CD4-positive, alpha-beta T cell treated with Interleukin-6 at 100 ng/mL for 8 hours (primary cell): ENCODE measurements around the gene HSPB1.
"Not testable (repeated sequence)": the region's sequence is repeated elsewhere in the genome, so short reads cannot be mapped to it uniquely, and the experiment has no call there.

Experiments
- DNase-seq: peaks from one replicate; pipeline ENCODE4 v3.0.0-alpha.2; 2020; ENCODE audit warnings: mixed read lengths, low spot score

The HSPB1 gene

DNA sequence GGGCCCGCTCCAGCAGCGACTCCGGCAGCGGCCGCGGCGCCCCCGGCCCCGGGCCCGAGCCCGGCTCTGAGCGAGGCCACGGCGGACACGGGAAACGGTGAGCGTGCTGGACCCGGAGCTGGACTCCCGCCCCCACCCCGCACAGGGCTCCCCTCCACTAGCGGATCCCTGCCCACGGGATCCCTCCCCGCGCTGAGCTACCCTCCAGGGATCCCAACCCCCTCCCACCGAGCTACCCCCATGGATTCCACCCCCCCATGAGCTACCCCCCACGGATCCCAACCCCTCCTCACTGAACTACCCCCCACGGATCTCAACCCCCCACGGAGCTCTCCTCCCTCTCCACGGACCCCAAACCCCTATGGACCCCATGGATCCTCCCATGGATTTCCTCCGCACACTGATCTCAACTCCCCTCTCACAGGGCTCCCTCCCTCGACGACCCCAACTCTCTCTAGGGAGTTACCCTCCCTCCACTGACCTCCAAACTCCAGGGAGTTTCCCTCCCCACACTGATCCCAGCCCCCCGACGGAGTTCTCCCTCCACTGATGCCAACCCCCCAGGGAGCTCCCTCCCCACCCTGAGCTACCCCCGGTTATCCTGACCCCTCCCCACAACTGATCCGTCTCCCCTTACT lies 20.6 kb upstream of the HSPB1 start:
- no peak for DNase-seq

DNA sequence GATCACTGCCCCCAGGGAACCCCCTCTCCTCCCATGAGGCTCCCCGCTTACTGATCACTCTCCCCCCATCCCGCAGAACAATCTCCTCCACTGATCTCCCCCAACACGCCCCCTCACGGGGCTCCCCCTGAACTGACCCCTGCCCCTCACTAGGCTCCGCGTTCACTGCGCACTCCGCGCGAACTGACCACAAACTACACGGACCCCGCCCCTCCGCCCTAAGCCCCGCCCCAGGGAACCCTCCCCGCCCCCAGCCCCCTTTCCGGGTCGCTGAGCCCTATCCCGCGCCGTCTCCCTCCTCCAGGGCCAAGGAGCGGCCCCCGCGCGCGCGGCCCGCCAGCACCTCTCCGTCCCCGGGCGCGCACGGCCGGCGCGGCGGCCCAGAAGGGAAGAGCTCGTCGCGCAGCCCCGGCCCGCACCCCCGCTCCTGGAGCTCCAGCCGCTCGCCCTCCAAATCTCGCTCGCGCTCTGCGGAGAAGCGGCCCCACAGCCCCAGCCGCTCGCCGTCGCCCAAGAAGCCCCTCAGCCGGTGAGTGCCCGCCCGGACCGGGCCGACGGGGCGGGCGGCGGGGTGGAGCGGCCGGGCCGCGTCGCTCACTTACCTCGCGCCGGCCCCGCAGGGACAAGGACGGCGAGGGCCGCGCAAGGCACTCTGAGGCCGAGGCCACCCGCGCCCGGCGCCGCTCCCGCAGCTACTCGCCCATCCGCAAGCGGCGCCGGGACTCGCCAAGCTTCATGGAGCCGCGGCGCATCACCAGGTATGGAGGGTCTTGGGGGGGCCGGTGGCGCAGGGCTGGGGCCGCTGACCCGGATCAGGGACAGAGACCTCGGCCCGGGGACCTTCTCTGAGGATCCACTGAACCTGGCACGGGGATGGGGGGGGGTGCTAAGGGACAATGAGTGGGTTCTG lies 19.9 kb upstream of the HSPB1 start:
- no peak for DNase-seq

DNA sequence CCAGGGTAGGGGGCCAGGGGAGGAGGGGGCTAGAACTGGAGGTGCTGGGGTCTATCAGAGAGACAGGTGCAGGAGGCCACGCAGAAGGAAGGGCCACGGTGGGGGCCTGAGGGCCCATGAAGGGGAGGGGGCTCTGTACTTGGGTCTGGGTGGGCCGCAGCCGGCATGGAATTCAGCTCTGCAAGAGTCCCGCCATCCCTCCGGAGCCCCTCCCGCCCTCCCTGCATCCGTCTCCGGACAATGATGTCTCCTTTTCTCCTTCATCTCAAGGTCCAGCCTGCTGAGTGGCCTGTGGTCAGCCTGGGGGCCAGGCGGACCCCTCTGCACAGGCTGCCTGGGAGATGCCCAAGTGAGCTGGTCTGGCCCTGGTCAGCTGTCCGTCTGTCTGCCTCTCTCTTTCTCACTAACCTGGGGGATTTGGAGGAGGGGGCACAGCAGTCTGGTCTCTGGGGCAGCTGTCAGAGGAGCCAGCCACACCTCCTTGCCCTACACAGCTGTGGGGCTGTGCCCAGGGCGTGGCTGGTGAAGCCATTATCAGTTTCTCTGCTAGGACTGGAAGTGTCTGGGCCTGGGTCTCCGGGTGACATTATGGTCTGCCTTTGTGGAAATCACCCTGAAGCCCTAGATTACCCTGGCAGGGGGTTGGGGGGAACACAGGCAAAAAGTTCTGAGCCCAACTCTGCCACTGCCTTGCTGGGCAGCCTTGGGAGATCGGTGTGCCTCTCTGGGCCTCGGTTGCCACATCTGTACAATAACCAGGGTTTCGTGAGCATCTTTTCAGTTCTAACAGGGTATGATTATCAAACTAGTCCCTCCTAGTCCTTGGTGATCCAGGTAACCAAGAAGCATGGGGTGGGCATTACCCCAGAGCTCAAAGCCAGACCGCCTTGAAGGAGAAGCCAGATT lies 19.0 kb upstream of the HSPB1 start:
- DNase-seq = no peak

DNA sequence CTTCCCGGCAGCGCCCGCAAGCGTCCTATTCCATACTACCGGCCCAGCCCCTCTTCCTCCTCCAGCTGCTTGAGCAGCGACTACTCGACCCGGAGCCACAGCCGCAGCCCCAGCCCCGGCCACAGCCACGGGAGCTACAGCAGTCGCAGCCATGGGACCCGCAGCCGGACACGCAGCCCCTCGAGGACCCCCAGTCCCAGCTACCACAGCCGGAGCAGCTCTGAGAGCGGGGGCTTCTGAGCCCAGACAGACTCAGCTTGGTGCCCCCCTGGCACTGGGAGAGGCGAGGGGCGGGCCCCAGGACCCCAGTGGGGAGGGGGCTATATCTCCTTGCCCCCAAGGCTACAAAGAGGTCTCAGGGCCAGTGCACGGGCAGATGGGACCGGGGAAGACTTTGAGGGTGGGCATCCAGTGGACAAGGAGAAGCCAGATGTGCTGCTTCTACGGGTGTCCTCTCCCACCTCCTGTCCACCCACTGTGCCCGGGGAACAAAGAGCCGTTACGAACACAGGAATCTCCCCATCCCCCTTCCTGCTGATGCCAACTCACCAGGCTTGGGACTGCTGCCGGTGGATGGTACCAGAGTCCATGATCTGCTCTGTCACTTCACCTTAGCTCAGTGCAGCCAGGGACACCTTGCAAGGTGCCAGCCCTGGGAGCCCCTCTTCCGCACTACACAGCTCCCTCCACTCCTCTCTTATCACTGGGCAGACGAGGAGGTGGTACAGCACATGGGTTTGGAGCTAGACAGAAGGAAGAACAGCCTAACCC lies 16.7 kb upstream of the HSPB1 start:
- no peak for DNase-seq

DNA sequence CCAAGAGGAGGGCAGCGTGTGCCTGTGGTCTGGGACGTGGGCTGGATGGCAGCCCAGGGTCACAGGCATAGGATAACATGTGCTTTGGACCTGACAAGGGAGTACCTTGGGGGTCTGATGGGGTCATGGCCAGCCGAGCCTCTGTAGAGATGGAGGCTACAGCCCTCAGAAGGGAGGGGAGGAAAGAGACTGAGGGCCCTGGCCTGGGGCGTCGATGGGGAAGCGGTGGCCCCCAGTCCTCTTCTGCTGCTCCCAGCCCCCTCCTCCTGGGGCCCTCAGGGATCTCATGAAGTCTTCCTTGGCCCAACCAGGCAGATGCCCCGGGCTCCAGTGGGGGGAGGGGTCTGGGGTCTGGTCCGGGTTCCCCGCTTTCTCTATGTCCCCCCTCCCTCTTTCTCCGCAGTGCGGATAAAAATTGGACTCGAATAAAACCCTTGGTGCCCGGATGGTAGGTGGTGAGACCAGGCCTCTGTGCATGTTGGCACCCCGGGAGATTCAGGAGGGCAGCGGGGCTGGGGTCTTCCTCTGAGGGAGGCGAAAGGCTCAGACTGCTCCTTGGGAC lies 15.6 kb upstream of the HSPB1 start:
- DNase-seq = no peak

DNA sequence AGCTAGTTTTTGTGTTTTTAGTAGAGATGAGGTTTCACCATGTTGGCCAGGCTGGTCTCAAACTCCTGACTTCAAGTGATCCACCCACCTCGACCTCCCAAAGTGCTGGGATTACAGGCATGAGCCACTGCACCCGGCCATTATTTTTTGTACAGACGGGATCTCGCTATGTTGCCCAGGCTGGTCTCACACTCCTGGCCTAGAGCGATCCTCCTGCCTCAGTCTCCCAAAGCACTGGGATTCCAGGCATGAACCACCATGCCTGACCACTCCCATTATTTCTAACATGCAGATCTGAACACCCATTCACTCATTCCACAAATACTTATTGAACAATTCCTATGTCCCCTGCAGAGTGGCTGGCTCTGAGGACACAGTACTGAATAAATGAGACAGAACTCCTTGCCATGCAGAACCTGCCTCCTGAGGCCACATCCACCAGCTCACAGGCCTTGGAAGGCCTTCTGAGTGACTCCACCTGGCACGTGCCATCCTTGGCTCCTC lies 11.6 kb upstream of the HSPB1 start:
- DNase-seq = not testable (repeated sequence)

DNA sequence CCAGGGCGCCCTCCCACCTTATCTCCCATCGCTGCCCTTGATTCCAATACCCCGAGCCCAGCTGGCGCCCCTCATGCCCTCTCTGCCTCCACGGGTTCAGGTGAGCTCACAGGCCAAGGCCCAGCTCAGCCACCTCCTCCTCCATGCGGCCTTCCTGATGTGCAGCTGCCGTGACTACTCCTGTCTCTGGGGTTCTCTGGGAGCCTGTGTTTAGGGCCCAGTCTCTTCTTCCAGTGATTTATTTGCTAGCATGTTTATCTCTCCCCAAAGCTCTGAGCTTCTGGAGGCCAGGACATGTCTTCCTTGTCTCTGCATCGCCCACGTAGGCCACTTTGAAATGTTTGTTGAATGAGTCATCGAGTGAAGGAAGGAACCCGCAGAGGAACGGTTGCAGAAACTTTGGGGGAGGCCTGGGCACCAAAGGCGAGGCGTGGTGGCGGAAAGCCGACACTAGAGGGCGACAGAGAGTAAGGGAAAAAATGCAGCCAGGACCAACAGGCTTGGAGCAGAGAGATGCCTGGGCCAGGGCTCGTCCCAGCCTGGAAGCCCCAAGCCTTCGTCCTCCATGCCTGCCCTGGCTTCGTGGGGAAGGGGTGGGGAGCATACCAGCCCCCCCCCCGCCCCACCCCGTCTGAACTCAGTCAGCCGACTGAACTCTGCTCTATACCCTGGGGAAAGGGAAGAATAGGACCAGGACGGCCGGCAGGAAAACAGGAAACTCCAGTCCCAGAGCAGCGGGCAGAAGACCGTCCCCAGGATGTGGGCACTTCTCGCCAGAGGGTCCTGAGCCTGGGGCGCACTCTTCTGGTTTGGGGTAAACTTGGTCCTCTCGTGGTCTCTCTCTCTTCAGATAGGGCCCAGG lies 10.9 kb upstream of the HSPB1 start:
- DNase-seq = peak; percentile 84

DNA sequence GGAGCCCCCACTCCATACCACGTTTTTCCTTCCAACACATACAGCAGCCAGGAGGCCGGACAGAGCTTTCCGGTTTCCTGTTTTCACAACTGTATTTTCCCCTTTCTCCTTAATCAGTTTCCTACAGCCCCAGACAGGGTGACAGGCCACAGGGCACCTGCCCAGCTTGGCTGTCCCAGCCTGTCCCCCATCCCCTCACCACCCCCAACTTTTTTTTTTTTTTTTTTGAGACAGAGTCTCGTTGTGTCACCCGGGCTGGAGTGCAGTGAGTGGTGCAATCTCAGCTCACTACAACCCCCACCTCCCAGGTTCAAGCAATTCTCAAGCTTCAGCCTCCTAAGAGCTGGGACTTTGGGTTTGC lies 10.3 kb upstream of the HSPB1 start:
- DNase-seq = no peak

DNA sequence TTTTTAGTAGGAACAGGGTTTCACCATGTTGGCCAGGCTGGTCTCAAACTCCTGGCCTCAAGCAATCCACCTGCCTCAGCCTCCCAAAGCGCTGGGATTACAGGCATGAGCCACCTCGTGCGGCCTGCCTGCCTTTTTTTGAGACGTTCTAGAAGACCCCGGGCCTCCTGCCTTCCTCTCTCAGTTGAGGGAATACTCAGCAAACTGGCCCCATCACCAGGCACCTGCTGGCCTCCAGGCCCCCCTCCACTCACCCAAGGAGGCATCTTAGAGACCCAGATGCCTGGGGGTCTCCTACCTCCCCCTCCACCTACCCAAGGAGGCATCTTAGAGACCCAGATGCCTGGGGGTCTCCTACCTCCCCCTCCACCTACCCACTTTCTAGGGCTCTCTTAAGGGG lies 9.6 kb upstream of the HSPB1 start:
- not testable (repeated sequence) for DNase-seq

DNA sequence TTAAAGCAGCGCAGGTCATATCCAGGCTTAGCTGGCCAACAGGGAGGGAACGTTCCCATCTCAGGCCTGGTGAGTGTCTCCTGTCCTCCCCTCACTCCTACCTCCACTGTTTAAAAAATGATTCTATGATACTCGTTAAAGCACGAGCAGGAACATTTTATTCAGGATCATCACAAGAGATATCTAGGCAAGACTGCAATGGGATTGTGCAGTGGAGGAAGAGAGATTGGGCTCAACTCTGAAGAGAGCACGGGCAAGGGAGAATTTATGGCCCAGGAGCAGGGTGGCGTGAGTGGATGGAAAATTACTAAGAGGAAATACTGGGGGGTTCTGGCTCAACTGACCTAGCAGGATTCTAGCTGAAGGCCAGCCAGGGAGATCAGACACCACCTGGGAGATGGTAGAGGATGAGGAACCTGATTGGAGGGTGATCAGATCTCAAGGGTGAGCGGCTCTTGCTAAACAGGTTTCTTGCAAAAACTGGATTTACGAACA lies 9.0 kb upstream of the HSPB1 start:
- DNase-seq = no peak

DNA sequence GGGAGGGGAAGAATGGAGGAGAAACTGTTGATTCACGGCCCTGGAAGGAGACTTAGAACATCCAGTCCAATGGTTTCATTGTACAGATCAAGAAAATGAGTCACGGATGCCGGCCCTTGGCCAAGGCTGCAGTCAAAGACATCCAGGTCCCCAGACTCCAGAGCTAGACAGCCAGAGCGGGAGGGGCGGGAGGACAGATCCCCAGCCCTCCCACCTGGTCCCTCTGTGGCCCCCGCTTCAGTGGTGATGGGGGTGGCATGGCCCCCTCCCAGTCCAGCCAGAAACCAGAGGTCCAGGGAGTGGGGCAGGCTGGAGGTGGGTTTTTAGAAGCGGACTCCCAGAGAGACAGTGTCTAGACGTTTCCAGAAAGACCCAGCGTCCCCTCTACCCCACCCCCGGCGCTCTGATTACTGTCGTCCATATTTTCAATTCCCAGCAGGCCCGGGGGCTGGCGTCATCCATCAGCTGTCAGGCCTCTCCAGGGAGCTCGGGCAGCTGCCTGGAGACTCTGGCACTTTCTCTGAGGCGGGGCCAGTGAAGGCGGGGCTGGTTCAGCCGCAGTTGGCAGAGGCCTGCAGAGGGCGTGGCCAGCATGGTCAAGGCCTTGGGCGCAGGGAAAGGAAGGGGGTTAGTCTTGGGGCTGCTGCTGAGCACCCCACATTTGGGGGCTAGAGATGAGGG lies 8.0 kb upstream of the HSPB1 start:
- DNase-seq = no peak

DNA sequence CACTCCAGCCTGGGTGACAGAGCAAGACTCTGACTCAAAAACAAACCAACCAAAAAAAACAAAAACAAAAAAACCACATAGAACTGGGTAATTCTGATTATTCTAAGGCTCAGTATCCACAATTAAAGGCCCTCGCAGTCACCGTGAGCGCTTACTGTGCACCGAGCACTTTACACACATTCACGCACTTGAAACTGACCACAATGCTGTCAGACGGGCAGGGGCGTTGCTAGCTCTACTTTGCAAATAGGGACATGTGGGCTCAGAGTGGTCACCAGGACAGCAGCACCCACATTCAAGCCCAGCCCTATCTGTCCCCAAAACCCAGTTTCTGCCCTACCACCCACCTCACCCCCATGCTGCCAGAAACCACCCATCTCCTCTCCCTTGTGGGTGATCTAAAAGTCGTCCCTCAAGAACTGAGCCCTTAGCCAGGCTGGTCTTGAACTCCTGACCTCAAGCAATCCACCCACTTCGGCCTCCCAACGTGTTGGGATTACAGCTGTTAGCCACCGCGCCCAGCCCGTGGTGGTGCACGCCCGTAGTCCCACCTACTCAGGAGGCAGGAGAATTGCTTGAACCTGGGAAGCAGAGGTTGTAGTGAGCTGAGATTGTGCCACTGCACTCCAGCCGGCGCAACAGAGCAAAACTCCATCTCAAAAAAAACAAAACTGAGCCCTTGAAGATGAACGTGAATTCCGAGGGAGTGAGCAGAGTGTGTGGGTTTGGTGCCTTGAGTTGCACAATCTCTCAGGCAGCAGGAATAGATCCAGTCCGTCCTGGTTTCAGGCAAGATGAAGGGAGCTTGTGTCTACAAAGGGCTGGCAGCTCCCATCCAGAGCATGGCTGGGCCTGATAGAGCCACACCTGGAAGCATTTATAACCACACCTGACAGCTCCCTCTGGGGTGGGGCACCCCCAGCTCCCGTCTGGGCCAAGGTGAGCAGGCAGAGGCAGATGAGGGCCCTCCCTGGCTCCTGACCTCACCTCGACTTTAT lies 5.4 kb upstream of the HSPB1 start:
- no peak for DNase-seq

DNA sequence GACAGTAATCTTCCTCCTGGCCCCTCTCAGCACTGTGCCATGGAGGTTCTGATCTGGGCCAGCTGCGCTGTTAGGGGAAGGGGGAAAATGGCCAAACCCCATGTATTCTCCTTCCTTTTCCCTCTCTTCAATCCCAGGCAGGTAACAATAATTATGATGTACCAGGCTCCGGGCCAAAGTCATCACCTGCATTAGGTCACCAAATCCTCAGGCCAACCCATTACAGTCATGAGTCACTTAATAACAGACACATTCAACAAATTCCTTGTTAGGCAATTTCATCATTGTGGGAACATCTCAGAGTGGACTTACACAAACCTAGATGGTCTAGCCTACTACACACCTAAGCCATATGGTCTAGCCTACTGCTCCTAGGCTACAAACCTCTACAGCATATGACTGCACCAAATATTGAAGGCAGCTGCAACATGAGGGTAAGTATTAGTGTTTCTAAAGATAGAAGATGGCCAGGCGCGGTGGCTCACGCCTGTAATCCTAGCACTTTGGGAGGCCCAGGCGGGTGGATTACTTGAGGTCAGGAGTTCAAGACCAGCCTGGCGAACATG lies 2.2 kb upstream of the HSPB1 start:
- no peak for DNase-seq

DNA sequence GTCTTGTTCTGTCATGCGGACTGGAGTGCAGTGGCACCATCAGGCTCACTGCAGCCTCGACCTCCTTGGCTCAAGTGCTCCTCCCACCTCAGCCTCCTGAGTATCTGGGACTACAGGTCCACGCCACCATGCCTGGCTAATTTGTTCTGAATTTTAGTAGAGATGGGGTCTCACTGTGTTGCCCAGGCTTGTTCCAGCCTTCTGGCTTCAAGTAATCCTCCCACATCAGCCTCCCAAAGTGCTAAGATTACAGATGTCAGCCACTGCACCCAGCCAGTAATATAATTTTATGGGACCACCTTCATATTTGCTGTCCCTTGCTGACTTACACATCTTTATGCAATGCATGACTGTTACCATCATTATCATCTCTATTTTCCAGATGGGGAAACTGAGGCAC lies 1.5 kb upstream of the HSPB1 start:
- DNase-seq = no peak

DNA sequence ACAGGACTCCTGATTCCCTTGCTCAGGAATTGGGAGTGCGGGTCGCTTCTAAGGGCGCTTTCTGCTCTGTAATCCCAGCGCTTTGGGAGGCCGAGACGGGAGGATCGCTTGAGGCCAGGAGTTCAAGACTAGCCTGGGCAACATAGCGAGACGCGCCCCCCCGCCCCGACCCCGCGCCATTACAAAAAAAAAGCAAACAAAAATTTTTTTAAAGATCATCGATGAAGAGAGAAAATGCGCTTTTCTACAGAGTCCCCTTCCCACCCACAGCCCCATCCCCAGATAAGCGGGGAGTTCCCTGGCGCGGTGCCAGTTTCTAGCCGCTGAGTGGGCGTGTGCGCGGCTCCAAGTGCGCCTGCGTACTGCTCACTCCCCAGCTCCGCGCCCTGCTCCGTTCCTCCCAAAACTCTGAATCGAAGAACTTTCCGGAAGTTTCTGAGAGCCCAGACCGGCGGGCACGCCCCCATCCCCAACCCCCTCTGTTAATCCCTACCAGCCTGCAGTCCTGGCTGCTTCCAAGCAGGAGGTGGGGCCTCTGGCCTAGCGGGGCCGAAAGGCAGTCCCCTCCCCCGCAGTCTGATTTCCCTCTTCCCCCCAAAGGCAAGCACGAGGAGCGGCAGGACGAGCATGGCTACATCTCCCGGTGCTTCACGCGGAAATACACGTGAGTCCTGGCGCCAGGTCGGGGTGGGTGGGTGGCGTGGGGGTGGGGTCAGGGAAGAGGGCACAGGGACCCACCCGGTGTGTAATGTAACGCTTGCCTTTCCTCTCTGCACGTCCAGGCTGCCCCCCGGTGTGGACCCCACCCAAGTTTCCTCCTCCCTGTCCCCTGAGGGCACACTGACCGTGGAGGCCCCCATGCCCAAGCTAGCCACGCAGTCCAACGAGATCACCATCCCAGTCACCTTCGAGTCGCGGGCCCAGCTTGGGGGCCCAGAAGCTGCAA lies 1.0 kb downstream of the HSPB1 start:
- peak; percentile 77 for DNase-seq

DNA sequence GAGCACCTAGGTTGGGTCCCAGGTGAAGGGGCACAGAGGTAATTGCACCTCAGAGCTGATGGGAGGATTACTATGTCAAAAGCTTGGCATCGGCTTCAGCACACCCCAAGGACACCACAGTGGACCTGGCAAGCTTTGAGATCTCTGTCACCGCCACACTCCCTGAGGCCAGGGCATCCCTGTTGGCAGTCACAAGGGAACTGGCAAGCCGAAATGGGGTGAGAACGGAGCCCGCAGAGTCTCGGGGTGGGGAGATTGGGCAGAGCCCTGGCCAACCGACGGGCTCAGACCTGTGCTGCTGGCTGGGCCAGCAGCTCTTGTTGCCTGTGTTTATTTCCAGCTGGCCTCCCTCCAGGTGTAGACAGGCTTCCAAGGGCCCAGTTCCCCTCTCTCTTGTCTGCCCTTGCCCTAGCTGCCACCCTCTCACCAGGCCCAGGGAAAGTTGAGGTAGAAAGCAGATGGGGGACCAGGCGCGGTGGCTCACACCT lies 2.5 kb downstream of the HSPB1 start:
- no peak for DNase-seq

DNA sequence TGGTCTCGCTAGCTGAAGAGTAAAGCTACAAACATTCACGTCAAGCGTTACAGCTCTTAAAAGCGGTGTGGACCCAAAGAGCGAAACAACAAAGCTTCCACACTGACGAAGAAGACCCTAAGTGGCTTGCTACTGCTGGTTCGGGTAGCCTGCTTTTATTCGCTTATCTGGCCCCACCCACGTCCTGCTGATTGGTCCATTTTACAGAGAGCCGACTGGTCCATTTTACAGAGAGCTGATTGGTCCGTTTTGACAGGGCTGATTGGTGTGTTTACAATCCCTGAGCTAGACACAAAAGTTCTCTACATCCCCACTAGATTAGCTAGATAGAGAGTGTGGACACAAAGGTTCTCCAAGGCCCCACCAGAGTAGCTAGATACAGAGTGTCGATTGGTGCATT lies 6.4 kb downstream of the HSPB1 start:
- not testable (repeated sequence) for DNase-seq
